ENCODE measurements around the gene REL.
"Not testable (repeated sequence)": the region's sequence is repeated elsewhere in the genome, so short reads cannot be mapped to it uniquely, and the experiment has no call there.

The REL gene

DNA sequence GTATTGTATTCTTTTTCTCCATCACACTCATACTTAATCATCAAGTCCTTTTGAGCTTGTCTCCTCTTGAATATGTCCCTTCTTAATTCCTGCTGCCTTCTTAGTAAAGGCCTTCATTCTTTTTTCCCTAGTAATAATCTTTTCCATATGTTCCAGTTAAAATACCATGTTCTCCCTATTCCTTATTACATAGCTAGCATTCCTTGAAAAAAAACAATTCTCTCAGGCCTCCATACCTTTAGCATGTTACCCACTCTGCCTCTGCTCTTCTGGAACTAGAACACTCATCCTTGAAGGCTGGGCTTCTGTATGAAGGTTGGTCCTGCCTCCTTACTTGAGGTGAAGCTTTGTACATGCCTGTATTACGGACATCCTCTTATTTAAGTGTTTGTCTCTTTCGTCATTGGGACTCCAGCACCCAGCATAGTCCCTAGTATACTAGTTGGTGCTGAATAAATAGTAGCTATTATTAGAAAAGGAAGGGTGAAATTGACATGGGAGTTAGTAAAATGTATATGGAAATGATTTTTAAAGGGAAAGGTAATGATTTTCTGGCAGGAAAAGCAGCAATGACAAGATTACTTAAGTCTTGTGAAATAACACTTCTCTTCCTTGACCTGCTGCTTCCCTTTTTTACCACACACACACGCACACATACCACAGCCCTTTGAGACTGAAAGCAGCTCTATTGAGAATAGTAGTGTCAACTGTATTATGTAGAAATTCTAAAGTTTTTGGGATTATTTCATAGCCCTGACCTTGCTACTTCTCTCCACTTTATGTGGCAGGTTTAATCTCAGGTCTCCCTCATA, 45.6 kb downstream of the REL start:
- DNase-seq = no peak

DNA sequence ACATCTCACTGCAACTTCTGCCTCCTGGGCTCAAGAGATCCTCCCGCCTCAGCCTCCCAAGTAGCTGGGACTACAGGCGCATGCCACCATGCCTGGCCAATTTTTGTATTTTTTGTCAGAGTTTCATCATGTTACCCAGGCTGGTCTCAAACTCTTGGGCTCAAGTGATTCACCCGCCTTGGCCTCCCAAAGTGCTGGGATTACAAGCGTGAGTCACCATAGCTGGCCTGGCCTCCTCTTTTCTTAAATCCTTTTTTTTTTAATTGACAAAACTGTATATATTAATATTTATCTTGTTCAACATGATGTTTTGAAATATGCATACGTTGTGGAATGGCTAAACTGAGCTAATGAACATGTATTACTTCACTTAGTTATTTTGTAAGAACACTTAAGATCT, 50.7 kb downstream of the REL start:
- DNase-seq = not testable (repeated sequence)

DNA sequence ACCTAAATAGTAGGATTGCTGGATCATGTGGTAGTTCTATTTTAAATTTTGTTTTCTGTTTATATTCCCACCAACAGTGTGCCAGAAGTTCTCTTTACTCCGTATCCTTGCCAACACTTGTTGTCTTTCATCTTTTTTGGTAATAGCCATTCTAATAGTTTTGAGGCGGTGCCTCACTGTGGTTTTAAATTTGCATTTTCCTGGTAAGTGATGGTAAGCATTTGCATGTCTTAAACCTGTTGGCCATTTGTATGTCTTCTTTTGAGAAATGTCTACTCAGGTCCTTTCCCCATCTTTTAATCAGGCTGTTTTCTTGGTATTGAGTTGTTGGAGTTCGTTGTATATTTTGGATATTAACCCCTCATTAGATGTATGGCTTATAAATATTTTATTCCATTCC, 51.6 kb downstream of the REL start:
- DNase-seq = no peak

DNA sequence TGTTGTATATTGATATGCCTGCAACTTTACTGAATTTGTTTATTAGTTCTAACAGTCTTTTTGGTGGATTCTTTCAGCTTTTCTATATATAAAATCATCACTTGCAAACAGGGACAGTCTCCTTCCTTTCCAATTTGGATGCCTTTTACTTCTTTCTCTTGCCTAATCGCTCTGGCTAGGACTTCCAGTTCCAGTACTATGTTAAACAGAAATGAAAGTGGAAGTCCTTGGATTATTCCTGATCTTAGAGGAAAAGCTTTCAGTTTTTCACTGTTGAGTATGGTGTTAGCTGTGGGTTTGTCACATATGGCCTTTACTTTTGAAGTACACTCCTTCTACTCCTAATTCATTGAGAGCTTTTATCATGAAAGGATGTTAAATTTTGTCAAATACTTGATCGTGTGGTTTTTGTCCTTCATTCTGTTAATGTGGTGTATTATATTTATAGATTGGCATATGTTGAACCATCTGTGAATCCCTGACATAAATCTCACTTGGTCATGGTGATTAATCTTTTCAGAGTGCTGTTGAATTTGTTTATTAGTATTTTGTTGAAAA, 52.9 kb downstream of the REL start:
- no peak for DNase-seq

DNA sequence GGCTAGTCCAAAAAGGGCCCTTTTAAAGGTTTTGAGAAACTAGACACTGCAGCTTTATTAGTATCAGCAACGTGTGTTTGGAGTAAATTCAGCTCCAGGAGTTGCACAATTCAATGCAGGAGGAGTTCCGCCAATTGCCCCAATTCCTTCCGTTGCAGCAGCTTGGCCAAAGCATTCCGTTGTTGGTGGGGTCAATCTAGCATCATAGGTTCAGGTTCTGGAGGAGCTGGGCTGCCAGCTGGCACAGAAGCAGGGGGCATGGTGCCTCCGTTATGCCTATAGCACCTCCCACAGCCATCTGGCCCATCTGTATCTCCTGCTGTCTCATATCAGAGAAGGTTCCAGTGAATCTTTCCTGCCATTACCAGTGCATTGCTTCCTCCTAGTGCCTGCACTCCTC, 55.4 kb downstream of the REL start:
- no peak for DNase-seq

DNA sequence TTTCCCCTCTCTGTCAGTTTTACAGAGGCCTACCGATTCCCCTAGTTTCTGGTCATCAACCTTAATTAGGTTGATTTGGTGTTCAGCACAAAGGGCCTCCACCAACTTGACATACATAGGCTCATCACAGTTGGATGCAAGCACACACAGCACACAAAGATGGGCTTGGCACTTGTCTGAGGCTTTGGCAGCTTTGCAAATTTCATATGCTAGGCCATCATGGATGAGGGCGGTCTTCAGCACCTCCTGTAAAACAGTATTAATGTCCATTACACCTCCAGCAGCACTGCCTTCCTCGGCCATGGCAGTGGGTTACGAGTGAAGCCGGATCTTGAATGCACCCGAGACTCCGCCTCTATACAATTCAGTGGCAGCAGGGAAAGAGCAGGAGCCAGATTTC, 56.9 kb downstream of the REL start:
- DNase-seq = no peak

DNA sequence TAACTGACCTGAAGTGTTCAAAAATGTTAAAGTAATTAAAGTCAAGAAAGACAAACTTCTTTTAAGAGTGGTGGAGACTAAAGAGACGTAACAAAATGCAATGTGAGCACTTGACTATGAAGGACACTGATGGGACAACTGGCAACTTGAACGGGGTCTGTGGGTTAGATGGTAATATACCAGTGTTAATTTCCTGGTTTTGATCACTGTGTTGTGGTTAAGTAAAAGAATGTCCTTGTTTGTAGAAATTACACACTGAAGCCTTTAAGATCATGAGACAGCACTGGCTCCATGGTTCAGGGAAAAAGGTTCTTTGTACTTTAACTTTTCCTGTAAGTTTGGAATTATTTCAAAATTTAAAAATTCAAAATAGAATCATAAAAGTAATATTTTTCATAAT, 58.2 kb downstream of the REL start:
- DNase-seq = no peak

DNA sequence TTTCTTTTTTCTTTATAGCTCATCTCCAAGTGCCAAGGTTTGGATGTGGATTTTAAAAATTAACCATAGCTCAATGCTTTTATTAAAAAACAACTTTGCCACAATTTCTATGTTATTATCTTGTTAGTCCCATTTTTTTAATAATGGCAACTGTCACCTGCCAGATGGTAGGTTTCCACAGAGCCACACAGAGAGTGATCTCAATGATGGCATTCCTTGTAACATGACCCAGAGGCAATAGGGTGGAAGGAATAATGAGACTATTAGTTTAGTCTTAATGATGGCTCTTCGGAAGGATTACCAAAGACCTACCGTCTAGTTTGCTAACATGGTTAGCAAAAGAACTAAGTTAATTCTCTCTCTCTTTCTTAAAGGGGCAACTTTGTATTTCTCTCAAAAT, 64.0 kb downstream of the REL start:
- no peak for DNase-seq

DNA sequence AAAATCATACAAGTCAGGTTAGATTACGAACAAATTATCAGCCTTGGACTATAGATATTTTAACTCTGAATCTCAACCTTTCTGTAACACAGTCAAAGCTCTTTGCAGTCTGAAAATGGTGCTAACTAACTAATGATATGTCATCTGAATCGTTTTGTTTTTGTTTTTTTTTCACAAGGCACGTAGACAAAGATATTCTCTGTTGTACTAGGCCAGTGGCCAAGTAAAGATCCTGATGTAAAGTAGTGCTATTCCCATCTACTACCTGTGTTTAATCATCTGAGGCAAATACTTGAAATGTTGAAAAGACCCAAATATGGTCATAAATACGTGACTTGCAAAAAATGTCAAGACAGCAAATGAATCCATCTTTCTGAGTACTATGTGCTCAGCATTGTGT, 65.7 kb downstream of the REL start:
- no peak for DNase-seq

DNA sequence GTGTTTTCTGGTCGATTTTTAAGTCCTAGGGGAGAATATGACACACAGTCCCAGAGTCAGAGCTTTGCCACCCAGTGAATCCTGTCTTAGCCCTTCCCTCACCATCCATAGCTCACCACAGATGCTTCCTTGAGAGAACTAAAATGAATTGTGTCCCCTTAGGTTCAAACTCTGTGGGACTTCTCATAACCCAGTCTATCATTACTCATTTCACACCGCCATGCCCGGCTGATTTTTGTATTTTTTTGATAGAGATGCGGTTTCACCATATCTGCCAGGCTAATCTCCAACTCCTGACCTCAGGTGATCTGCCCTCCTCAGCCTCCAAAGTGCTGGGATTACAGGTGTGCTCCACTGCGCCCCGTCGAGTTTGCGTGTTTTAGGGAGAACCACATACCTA, 66.8 kb downstream of the REL start:
- no peak for DNase-seq

DNA sequence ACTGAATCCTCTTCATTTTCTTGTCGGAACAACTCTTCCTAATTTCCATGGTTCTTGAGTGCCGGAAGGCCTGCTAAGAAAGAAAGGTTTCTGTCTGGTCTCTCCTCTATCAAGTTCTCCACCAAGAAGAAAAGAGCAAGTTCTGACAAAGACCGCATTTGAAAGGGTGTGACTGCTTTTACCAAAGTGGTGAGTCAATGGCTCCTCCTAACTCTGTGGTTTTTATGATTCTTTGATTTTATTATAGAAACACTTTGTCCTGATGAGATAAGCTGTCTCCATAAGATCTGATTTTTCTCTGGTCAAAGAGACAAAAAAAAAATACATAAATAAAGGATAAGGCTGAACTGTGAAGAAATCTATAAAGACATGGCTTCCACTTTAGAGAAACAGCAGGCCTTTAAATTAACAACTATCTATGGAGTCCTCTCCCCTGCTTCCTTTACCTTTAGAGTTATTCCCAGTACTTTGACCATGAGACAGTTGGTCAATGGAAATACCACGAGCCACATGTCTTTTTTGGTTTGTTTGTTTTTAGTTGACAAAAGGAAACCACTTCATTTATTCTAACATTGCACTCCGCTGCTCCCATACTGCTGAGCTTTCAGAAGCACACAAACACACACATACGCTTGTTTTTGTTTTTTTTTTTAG, 67.7 kb downstream of the REL start:
- DNase-seq = no peak

DNA sequence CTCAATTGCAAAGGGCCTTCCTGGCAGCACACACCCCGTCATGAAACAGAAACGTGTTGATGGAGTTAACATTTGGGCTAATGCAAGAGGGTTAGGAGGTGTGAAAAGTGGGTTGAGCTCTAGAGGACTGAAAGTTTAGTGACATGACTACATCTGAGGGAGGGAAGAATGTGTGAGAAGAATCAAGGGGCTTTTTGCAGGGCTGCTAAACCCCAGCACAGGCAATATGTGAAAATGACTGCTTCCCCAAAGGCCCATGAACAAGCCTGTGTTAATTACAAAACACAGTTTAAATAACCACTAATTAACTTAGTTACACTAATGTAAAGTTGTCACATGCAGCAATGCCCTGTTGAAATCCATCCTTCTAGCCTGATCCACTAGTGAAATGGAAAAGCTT, 72.8 kb downstream of the REL start:
- no peak for DNase-seq

DNA sequence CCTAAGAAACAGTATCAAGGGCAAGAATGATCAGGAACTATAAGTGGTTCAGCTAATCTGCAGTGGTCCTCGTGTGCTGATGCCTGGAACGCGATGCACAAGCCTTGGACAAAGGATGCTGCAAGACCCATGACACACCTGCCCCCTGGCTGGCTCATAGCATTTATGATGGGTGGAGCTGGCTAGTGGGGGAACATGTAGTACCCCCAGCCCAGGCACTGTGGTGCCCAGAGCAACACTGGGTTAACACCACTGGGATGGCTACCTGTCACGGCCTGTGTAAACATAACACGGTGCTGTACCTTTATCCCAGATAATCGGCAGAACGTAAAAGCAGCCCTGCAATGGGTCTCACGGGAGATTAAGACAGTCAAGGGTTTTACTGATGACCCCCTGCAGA, 75.8 kb downstream of the REL start:
- DNase-seq = no peak

DNA sequence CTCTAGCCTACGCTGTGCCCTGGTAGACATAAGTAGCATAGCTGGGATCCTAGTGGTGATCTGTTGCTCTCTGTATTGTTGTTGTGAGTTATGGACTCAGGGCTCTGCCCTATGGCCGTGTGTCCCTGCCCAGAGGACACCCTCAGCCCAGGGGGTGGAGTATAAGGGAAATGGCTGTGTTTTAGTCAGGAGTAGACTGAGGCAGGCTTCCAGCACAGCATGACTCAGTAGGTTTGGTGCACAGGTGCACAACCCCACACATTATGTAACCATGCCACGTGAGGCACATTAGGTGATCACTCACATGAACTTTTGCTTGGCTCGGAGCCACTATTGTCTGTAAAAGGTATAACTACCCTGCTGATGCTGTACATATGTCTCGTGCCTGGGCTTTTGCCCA, 76.3 kb downstream of the REL start:
- no peak for DNase-seq

DNA sequence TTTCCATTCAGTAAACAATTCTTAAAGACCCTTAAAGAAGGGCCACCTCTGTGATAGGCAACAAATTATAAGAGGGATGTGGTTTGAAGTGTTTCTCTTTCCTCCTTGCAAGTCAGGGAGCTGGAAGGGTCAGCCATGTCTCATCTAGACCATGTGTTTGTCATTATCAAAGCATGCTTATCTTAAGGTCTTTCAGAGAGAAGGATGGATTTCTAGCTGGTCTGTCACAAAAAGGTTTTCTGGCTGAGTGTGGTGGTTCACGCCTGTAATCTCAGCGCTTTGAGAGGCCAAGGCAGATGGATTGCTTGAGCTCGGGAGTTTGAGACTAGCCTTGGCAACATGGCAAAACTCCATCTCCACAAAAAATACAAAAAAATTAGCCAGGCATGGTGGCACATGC, 77.0 kb downstream of the REL start:
- no peak for DNase-seq

DNA sequence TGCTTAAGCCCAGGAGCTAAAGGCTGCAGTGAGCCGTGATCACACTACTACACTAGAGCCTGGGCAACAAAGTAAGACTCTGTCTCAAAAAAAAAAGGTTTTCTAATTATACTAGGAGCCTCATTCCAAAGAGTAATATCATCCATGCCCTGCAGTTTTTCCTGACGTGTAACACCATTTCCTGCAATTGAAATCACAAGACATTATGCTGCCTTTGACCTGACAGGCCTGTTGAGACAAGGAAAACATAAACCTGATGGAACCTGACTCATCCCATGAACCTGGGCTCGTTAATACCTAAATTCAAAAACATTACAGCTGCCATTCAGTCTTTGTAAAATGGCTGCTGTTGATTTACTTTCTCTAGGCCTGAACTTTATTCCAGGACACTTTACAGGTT, 77.4 kb downstream of the REL start:
- DNase-seq = no peak

DNA sequence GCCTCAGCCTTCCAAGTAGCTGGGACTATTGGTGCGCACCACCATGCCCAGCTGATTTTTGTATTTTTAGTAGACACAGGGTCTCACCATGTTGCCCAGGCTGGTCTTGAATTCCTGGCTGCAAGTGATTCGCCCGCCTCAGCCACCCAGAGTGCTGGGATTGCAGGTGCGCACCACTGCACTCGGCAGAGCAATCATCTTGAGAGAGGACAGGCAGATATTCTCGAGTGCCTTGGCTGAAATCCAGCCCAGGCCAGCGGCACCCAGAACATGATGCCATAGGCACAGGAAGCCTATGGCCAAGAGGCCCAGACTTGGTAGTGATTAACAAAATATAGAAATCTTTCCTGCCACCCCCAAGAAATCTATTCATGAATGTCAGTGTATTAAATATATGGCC, 78.1 kb downstream of the REL start:
- DNase-seq = no peak

DNA sequence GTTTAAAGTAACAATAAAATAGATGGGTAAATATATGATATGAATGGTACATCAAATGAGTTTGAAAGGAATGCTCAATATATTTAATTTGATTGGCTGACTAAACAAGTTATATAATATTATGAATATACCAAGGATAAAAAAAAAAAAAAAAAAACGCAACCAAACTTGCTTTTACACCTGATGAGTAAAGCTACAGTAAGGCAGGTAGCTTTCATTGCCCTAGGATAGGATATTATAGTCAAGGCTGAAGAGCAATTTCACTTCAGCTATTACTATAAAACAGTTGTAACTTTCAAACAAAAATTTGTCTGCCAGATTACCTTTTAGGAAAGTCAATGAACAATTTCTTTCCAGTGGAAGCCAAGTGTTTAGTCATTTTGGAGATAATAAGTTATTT, 79.3 kb downstream of the REL start:
- no peak for DNase-seq

DNA sequence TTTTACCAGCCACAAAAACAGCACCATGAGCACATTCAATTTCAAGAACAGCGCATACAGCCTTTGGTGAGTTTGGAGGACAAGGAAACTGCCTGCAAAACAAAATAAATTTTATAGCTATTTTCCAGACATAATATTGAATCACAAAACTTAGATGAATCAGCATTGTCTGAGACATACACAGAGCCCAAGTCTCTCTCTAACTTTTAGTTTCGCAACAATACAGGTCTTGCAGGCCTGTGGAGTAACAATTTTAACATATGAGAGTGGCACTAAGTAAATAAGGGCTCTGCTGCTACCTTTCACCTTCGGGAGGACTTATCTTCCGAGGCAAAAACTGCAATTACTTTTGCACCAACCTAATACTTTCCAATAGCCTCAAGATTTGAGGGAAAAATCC, 80.1 kb downstream of the REL start:
- no peak for DNase-seq

DNA sequence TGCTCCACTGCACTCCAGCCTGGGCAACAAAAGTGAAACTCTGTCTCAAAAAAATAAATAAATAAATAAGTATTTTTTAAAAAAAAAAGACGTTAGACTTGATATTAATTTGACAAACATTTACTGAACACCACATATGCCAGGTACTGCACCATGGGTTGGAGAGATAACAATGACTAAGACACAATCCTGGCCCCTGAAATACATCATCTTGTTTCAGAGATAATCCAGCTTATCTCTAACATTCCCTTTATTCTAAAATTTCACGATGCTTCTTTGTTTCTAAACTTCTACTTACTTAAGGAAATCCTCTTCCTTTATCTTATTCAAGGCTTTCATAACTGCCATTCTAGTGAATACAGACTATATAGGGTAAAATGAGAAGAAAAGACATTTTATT, 81.2 kb downstream of the REL start:
- no peak for DNase-seq

DNA sequence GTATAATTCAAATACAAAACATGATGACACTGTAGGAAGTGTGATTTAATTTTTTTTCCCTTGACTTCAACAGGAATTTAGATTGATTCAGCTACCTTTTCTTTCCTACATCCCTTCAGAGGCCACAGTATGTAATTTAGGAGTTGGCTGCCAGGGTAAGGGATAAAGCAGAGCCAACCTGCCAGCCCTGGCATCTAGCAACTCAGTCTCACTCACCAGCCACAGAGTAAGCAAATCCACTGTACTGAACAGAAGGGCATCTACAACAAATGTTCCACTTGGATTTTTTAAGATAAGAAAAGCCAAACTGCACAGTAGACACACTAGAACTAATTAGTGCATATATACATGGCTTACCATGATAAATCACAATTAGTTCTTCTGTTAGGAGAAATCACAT, 81.8 kb downstream of the REL start:
- no peak for DNase-seq

DNA sequence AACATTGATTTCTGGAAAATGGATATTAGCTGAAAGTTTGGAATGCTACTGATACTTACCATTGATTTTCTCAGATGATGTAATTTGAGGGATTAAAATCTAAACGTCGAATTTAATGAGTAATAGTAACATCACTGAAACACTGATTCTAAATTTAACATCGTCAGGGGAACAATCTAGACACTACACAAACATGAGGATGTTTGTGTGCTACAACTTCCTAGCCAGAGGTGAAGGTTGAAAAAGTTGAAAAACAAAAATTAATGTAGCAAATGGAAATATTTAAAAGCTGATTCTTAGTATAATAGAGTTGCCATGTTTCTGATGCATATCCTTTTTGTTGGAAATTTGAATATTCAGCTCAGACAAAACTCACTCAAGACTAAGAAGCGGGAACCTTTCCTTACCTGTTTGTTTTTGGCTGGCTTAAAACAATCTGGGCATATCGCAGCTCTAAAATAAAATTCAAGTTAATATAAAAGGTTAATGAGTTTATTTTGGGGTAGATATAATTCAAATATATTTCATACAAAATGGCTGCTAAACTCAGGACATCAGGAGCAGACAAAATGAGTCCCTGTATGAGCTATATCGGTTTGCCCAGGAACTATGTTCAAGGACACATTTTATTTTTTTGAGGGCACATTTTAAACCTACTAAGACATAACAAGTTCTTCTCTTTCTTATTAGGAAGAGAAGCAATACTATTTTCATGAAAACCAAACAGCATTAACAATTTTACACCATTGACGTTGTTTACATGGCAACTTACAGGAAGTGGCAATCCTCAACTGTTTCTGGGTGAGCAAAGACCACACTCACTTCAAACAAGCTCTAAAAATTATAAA, 83.5 kb downstream of the REL start:
- DNase-seq = no peak

DNA sequence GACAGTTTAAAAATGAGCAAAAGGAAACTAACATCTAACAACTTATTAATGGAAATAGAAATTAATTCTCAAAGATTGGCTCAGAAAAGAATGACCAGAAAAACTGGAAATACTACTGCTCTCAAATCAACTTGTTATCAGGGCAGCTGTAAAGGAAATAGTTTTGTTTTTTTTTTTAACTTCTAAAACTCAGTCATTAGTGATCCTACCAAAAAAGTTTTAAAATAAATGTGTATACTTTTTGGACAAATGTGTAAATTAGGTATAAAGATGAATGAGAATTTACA, 84.1 kb downstream of the REL start:
- DNase-seq = no peak

Data from stimulated activated CD4-positive, alpha-beta T cell treated with anti-CD3 and anti-CD28 coated beads, Interleukin-15, amount 100 ng/mL, for 24 hours (primary cell).